IMR-90 (cell line): ENCODE measurements around the gene OR2A7. TPM values are rescaled to one million over a fixed set of nuclear protein-coding genes. Genes with fewer than 3 reads are reported as not detected.
"Not testable (repeated sequence)": the region's sequence is repeated elsewhere in the genome, so short reads cannot be mapped to it uniquely, and the experiment has no call there.

Experiments
- ATAC-seq: fragments of 200-7000 bp; cut with Tn5 transposase; 2 replicates; pipeline ENCODE4 v1.9.1; 2020; ENCODE audit warnings: low read depth, mild to moderate bottlenecking, moderate library complexity
- BruUV-seq: library from RNA; stranded (reverse); fragments of 400-500 nt; replicated peaks from 2 replicates; lab custom pipeline; 2021; lab: Mats Ljungman, UMichigan
- CTCF ChIA-PET: fragments of 300-600 bp; formaldehyde crosslinking; extraction: SDS; loops from one replicate; lab custom pipeline; 2021; ENCODE audit warnings: antibody characterized with exemption; lab: Yijun Ruan, JAX
- POLR2A ChIA-PET: fragments of 300-600 bp; sonication (Branson Sonifier 250); formaldehyde crosslinking; loops from one replicate; lab custom pipeline; 2022; ENCODE audit warnings: antibody characterized with exemption; ENCODE audit not compliant: unreplicated experiment; lab: Charles Lee
- DNase-seq: peaks from one replicate; pipeline ENCODE4 v3.0.0; 2013
- H2AFZ ChIP-seq: replicated peaks from 2 replicates; pipeline ENCODE3; 2013; ENCODE audit warnings: low read length, mild to moderate bottlenecking; ENCODE audit not compliant: poor library complexity
- H2AK5ac ChIP-seq: 2 replicates; pipeline ENCODE4 v1.6.1; 2013; ENCODE audit warnings: low read depth, low read length, inconsistent platforms
- H2AK9ac ChIP-seq: replicated peaks from 2 replicates; pipeline ENCODE3; 2013; ENCODE audit warnings: mild to moderate bottlenecking, low read depth, low read length, moderate library complexity; ENCODE audit not compliant: poor library complexity
- H2BK120ac ChIP-seq: 2 replicates; pipeline ENCODE4 v1.6.1; 2013; ENCODE audit warnings: low read depth, low read length, inconsistent platforms
- H2BK15ac ChIP-seq: 3 replicates; pipeline ENCODE4 v1.6.1; 2013; ENCODE audit warnings: low read depth, low read length, inconsistent platforms
- H2BK20ac ChIP-seq: 2 replicates; pipeline ENCODE4 v1.6.1; 2013; ENCODE audit warnings: low read depth, mild to moderate bottlenecking, inconsistent platforms, low read length, moderate library complexity
- H2BK5ac ChIP-seq: 2 replicates; pipeline ENCODE4 v1.6.1; 2013; ENCODE audit warnings: mild to moderate bottlenecking, low read depth, low read length, inconsistent platforms; ENCODE audit not compliant: poor library complexity, severe bottlenecking
- H3K14ac ChIP-seq: replicated peaks from 2 replicates; pipeline ENCODE4 v1.6.1; 2013; ENCODE audit warnings: low read depth, low read length, inconsistent platforms
- H3K18ac ChIP-seq: 2 replicates; pipeline ENCODE4 v1.6.1; 2013; ENCODE audit warnings: low read depth, low read length, control low read depth
- H3K23ac ChIP-seq: 2 replicates; pipeline ENCODE4 v1.6.1; 2013; ENCODE audit warnings: low read depth, low read length, inconsistent platforms
- H3K27ac ChIP-seq: 2 replicates; pipeline ENCODE4 v1.5.1; 2013; ENCODE audit warnings: mild to moderate bottlenecking, control low read depth, low read length; ENCODE audit not compliant: insufficient read depth
- H3K27me3 ChIP-seq: 2 replicates; pipeline ENCODE4 v1.6.1; 2013; ENCODE audit warnings: low read length; ENCODE audit not compliant: control insufficient read depth, insufficient read depth
- H3K36me3 ChIP-seq: 2 replicates; pipeline ENCODE4 v1.6.1; 2013; ENCODE audit warnings: low read length, mixed read lengths; ENCODE audit not compliant: control insufficient read depth, insufficient read depth
- H3K4ac ChIP-seq: 2 replicates; pipeline ENCODE4 v1.6.1; 2013; ENCODE audit warnings: low read depth, low read length, inconsistent platforms
- H3K4me1 ChIP-seq: 2 replicates; pipeline ENCODE4 v1.6.1; 2013; ENCODE audit warnings: low read length, mixed read lengths; ENCODE audit not compliant: control insufficient read depth, insufficient read depth
- H3K4me2 ChIP-seq: 2 replicates; pipeline ENCODE4 v1.6.1; 2013; ENCODE audit warnings: low read depth, mild to moderate bottlenecking, control low read depth, low read length, moderate library complexity
- H3K4me3 ChIP-seq: 2 replicates; pipeline ENCODE4 v1.5.1; 2013; ENCODE audit warnings: low read depth, mild to moderate bottlenecking, control low read depth, low read length, moderate library complexity; ENCODE audit not compliant: insufficient read depth
- H3K56ac ChIP-seq: 2 replicates; pipeline ENCODE4 v1.6.1; 2013; ENCODE audit warnings: low read length, inconsistent platforms; ENCODE audit not compliant: insufficient read depth; ENCODE audit errors: extremely low read depth
- H3K79me1 ChIP-seq, 2 experiments: 2 replicates each; pipeline ENCODE4 v1.6.1; 2013; ENCODE audit warnings: low read length in 2 of 2, inconsistent platforms in 1 of 2, low read depth in 1 of 2
- H3K9ac ChIP-seq: 2 replicates; pipeline ENCODE4 v1.6.1; 2013; ENCODE audit warnings: low read depth, low read length, control low read depth
- H3K9me1 ChIP-seq: 2 replicates; pipeline ENCODE4 v1.6.1; 2013; ENCODE audit warnings: low read length, inconsistent platforms; ENCODE audit not compliant: insufficient read depth
- H3K9me3 ChIP-seq: 2 replicates; pipeline ENCODE4 v1.6.1; 2013; ENCODE audit warnings: low read length; ENCODE audit not compliant: control insufficient read depth, insufficient read depth
- H4K20me1 ChIP-seq: 2 replicates; pipeline ENCODE4 v1.6.1; 2013; ENCODE audit warnings: low read length, inconsistent platforms; ENCODE audit not compliant: insufficient read depth
- H4K5ac ChIP-seq: 2 replicates; pipeline ENCODE4 v1.6.1; 2013; ENCODE audit warnings: mild to moderate bottlenecking, low read depth, low read length, control low read depth
- H4K8ac ChIP-seq, 2 experiments: 2 replicates each; pipeline ENCODE4 v1.6.1; 2013; ENCODE audit warnings: low read depth in 2 of 2, low read length in 2 of 2, control low read depth in 1 of 2, inconsistent platforms in 1 of 2
- H4K91ac ChIP-seq: 2 replicates; pipeline ENCODE4 v1.6.1; 2013; ENCODE audit warnings: low read depth, low read length, inconsistent platforms; ENCODE audit not compliant: insufficient read depth
- WGBS, 2 experiments: methylation state at CpG; one replicate each; pipeline versions ENCODE4 v1.1.5 to v1.1.7; 2013; ENCODE audit warnings: missing lambda C conversion rate in 2 of 2; ENCODE audit not compliant: insufficient read length in 1 of 2; ENCODE audit errors: extremely low coverage in 2 of 2; 5-methylcytosine and 5-hydroxymethylcytosine counted together
- dilution Hi-C: fragments of 300-500 bp; cut with HindIII; formaldehyde crosslinking; loops from one replicate; pipeline ENCODE4 v1.14.3; 2018; ENCODE audit warnings: low sequenced_read_pairs; ENCODE audit not compliant: unreplicated experiment
- in situ Hi-C: fragments of 300-500 bp; cut with MboI; formaldehyde crosslinking; loops from 3 replicates; pipeline ENCODE4 v1.14.3; 2019; ENCODE audit warnings: low sequenced_read_pairs, inconsistent platforms, mixed read lengths
- intact Hi-C: fragments of 100-400 bp; cut with micrococcal nuclease; formaldehyde crosslinking; loops from 2 replicates; pipeline ENCODE4 v1.10.0; 2022
- polyA plus RNA-seq, 3 experiments: library from polyadenylated mRNA; depleted of rRNA; stranded (reverse); fragments of >200 nt; gene quantifications; 2 replicates each; pipeline ENCODE4 v1.2.3, GENCODE V29; 2012; ENCODE audit warnings: low replicate concordance in 1 of 3
- total RNA-seq: library from RNA; depleted of rRNA; stranded (reverse); fragments of >200 nt; gene quantifications from 2 replicates; pipeline ENCODE4 v1.2.3, GENCODE V29; 2012

OR2A7 gene
- total and polyA plus RNA-seq, 2 of the 4 experiments (the other 2 are of a cell fraction): not detected

- H3K14ac ChIP-seq, H3K56ac ChIP-seq, H3K36me3 ChIP-seq, H2AK5ac ChIP-seq, H3K23ac ChIP-seq, H3K18ac ChIP-seq, H3K4me2 ChIP-seq, in situ Hi-C loops, H3K4me3 ChIP-seq, intact Hi-C loops, BruUV-seq, H2BK20ac ChIP-seq, H3K9me3 ChIP-seq, H2AK9ac ChIP-seq, H2AFZ ChIP-seq, H4K91ac ChIP-seq, H3K9me1 ChIP-seq, H3K27ac ChIP-seq, H2BK15ac ChIP-seq, H2BK5ac ChIP-seq, ATAC-seq, H2BK120ac ChIP-seq, H3K4me1 ChIP-seq, H3K4ac ChIP-seq, dilution Hi-C loops, POLR2A ChIA-PET, H3K9ac ChIP-seq, H4K5ac ChIP-seq, H3K79me1 ChIP-seq, H4K20me1 ChIP-seq, DNase-seq, CTCF ChIA-PET, H4K8ac ChIP-seq, H3K27me3 ChIP-seq: not testable (repeated sequence)
- no CpG with 5 or more reads among the region's 3 CpGs for WGBS, 2 experiments
Measured at GRCh38 chr7:144287171-144287784, 22.7 kb upstream of the OR2A7 start.

- H3K4me3 ChIP-seq, H2BK20ac ChIP-seq, H3K4ac ChIP-seq, H3K27me3 ChIP-seq, H3K56ac ChIP-seq, intact Hi-C loops, H3K18ac ChIP-seq, in situ Hi-C loops, H4K5ac ChIP-seq, H4K20me1 ChIP-seq, H3K14ac ChIP-seq, POLR2A ChIA-PET, H3K36me3 ChIP-seq, H3K9me1 ChIP-seq, H2AK9ac ChIP-seq, H2AK5ac ChIP-seq, BruUV-seq, H4K8ac ChIP-seq, H2AFZ ChIP-seq, DNase-seq, H2BK120ac ChIP-seq, H4K91ac ChIP-seq, ATAC-seq, H3K79me1 ChIP-seq, H3K23ac ChIP-seq, H3K4me2 ChIP-seq, CTCF ChIA-PET, H2BK5ac ChIP-seq, H3K9ac ChIP-seq, dilution Hi-C loops, H3K9me3 ChIP-seq, H3K4me1 ChIP-seq, H2BK15ac ChIP-seq, H3K27ac ChIP-seq: not testable (repeated sequence)
- no CpG with 5 or more reads among the region's 6 CpGs for WGBS, 2 experiments
Measured at GRCh38 chr7:144283716-144284115, 19.1 kb upstream of the OR2A7 start.
